ENCODE measurements around the gene MAFG. TPM values are rescaled to one million over a fixed set of nuclear protein-coding genes. Genes with fewer than 3 reads are reported as not detected.

MAFG gene
- total RNA-seq, 1 experiment from 2014 or later: 29.8 TPM

- peaks cover 73% of the 10 kb centered on the region for H3K27me3 Mint-ChIP-seq (ENCODE audit: low read depth)
- ChIA-PET CTCF (no interaction called here), POLR2A (no interaction called here)
- H3K36me3 Mint-ChIP-seq: no peaks in the 10 kb centered on the region
- DNase-seq (ENCODE audit: low spot score) (no peak), ATAC-seq (no peak)
- H3K4me3 Mint-ChIP-seq: no peak overlapping the region
- no peak overlapping the region for H3K27ac Mint-ChIP-seq
- peak; percentile 33; the same call in 1 of the 2 replicates for TF ChIP-seq GABPB1 (CRISPR knock-in tag; IDR thresholded peaks at IDR 0.05)
- no peak for TF ChIP-seq TEAD4 (CRISPR knock-in tag; IDR thresholded peaks at IDR 0.05)
- H3K4me1 Mint-ChIP-seq: peaks cover 16% of the 10 kb centered on the region
- no peaks in the 10 kb centered on the region for H3K9me3 Mint-ChIP-seq
These were observed 36.7 kb upstream of the MAFG start for GRCh38 chr17:81964081-81964849.

DNA sequence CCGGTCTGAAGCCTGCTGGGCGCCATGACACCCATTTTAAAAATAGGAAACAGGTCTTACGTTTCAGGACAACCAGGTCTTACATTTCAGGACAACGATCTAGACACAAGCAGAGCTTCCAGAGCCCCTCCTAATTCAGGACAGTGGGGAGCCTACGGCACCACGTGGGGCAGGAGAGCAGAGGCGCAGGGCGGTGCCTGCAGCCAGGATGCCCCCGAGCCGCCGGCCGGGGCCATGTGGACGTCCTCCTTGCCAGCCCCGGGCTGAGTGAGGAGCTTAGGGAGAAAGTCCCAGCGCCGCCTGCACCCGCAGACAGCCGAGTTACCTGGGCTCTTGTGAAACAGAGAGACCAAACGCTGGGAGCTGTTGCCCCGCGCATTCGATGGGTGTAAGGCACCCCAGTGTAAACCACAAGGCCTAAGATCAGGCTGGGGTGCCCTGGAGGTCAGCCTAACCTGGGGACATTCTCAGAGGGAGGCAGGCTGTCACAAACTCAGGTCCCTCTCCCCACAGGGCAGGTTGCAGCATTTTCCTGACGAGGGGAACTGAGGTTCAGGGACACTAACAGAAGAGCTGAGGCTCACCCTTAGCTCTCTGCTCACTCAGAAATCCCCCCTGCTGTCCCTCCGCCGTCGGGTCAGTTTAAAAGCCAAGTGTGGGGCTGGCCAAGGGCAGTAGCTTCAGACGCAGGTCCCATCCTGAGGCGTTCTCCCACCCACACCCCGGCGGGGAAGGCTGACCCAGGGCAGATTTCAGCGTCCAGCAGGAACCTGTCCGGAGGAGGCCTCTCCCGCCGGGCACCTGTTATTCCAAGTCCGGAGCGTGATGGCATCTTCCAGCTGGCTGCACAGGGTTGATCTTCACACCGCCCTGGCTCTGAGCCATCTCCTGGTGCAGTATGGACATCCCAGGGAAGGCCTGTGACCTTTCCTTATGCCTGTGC is 35.2 kb upstream of the MAFG start:
- DNase-seq (ENCODE audit: low spot score) (no peak), ATAC-seq (no peak)
- H3K36me3 Mint-ChIP-seq: no peaks in the 10 kb centered on the region
- no peaks in the 10 kb centered on the region for H3K9me3 Mint-ChIP-seq
- peaks cover 74% of the 10 kb centered on the region for H3K27me3 Mint-ChIP-seq (ENCODE audit: low read depth)
- H3K27ac Mint-ChIP-seq: no peak overlapping the region
- ChIA-PET CTCF (interaction anchor here (0.9 to 4.6 kb wide), 3 partner anchors 13 to 59 kb away, joined by 3 to 56 read pairs (median 7); partner anchors contain the start of genes CENPX and LRRC45), POLR2A (no interaction called here)
- H3K4me3 Mint-ChIP-seq: peak overlapping the region; percentile 30
- peaks cover 11% of the 10 kb centered on the region; the same call in 1 of the 2 replicates for H3K4me1 Mint-ChIP-seq
- no peak for TF ChIP-seq EMX1 (CRISPR knock-in tag; IDR thresholded peaks at IDR 0.05)

DNA sequence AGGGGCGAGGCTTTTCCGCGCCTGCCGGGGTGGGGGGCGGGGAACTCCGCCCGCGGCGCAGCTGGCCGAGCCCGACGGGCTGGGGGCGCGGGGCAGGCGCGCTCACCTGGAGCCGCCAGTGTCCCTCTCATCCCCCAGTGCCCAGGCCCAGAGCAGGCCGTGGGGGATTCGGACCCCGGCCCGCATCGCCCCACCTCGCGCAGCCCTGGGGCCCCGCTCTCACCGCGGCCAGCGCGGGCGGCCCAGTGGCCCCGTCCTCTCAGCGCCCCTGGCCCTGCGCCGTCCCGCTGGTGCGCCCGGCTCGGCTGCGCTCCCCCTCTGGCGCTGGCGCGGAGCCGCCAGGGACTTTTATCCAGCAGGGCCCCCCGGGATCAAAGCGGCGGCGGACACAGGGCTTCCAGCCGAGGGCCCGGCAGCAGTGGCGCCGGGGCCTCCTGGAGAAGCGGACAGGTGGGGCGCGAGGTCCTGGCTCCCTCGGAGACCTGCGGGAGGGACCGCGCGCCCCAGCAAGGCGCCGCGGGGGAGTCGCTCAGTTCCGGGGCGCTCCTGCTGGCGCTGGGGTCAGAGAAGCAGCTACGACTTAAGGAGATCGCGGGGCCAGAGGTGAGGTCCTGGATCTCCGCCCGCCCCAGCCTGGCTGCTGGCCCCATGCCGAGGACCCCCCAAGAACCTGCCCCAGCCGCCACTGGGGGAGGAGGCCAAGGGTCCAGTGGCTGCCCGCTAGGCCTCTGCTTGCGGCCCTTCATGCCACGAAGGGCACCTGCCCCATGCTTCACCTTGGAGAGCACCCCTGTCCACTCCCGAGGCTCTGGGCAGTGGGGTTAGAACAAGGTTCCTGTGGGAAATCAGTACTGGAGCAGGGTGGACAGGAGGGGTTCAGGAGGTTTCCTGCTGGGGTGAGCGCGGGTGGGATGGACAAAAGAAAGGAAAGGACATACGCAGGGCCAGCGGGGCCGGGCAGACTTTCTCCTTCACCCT is 34.3 kb upstream of the MAFG start:
- ATAC-seq (peak; percentile 2; the same call in 1 of the 2 replicates), DNase-seq (ENCODE audit: low spot score) (no peak)
- Mint-ChIP-seq H3K27me3 (ENCODE audit: low read depth) (peaks cover 84% of the 10 kb centered on the region), H3K36me3 (no peaks in the 10 kb centered on the region), H3K4me3 (peak overlapping the region; percentile 30), H3K9me3 (no peaks in the 10 kb centered on the region), H3K4me1 (peaks cover 11% of the 10 kb centered on the region; the same call in 1 of the 2 replicates), H3K27ac (no peak overlapping the region)
- CTCF ChIA-PET: interaction anchor here (0.9 to 4.6 kb wide), 6 partner anchors 14 to 129 kb away, joined by 3 to 56 read pairs (median 9); partner anchors contain the start of genes CENPX, LRRC45, MAFG and MCRIP1
- POLR2A ChIA-PET: no interaction called here
- TF ChIP-seq SP1 (CRISPR knock-in tag; conservative IDR thresholded peaks at IDR 0.05) (no peak), NR3C1 (CRISPR knock-in tag; conservative IDR thresholded peaks at IDR 0.05; ENCODE audit: low read depth) (no peak), ZNF423 (CRISPR knock-in tag; IDR thresholded peaks at IDR 0.05) (peak; percentile 51), SMAD3 (CRISPR knock-in tag; IDR thresholded peaks at IDR 0.05; ENCODE audit: borderline replicate concordance) (no peak)
- TF ChIP-seq, protein P1, sequence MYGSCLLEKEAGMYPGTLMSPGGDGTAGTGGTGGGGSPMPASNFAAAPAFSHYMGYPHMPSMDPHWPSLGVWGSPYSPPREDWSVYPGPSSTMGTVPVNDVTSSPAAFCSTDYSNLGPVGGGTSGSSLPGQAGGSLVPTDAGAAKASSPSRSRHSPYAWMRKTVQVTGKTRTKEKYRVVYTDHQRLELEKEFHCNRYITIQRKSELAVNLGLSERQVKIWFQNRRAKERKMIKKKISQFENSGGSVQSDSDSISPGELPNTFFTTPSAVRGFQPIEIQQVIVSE (CRISPR knock-in tag; IDR thresholded peaks at IDR 0.05; ENCODE audit: borderline replicate concordance): no peak

DNA sequence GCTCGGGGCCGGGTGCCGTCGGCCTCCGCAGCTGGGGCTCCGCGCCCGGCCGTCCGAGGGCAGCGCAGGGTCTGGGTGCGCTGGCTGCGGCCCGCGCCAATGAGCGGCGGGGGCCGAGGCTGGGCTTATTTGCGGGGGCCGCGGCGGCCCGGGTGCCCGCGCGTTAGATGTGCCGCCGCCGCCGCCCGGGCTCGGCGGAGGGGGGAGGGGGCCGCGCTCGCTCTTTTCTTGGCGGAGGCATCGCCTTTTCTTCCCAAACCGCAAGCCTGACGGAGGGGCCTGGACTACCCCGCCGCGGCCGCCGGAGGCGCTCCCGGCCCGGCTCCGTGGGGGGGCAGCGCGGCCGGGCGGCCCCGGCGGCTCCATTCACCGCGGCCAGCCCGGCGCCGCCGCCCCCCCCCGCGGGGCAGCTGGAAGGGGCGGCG is 33.6 kb upstream of the MAFG start, which contains the start of gene NOTUM:
Gene NOTUM (minus strand): TSS at position 101 of the 425 bp plus-strand sequence. CDS start 278 bp downstream, outside the sequence.
- ATAC-seq: peak; percentile 35
- TF ChIP-seq ZNF232 (CRISPR knock-in tag; IDR thresholded peaks at IDR 0.05): no peak
- no peak for TF ChIP-seq HMGA2 (CRISPR knock-in tag; IDR thresholded peaks at IDR 0.05)
- no peak for TF ChIP-seq NR1H2 (CRISPR knock-in tag; IDR thresholded peaks at IDR 0.05)
- TF ChIP-seq, protein P2, sequence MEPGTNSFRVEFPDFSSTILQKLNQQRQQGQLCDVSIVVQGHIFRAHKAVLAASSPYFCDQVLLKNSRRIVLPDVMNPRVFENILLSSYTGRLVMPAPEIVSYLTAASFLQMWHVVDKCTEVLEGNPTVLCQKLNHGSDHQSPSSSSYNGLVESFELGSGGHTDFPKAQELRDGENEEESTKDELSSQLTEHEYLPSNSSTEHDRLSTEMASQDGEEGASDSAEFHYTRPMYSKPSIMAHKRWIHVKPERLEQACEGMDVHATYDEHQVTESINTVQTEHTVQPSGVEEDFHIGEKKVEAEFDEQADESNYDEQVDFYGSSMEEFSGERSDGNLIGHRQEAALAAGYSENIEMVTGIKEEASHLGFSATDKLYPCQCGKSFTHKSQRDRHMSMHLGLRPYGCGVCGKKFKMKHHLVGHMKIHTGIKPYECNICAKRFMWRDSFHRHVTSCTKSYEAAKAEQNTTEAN (CRISPR knock-in tag; IDR thresholded peaks at IDR 0.05): no peak
- no peak for TF ChIP-seq NR2C2 (CRISPR knock-in tag; IDR thresholded peaks at IDR 0.05)
- no peak for TF ChIP-seq CREM (CRISPR knock-in tag; IDR thresholded peaks at IDR 0.05)
- TF ChIP-seq MXD4 (CRISPR knock-in tag; IDR thresholded peaks at IDR 0.05; ENCODE audit: borderline replicate concordance): no peak
- TF ChIP-seq PRRX2 (CRISPR knock-in tag; IDR thresholded peaks at IDR 0.05): no peak
- TF ChIP-seq ZNF219 (CRISPR knock-in tag; IDR thresholded peaks at IDR 0.05; ENCODE audit: borderline replicate concordance): no peak
- peaks cover 81% of the 10 kb centered on the region for H3K27me3 Mint-ChIP-seq (ENCODE audit: low read depth)
- no peaks in the 10 kb centered on the region for H3K9me3 Mint-ChIP-seq
- H3K4me1 Mint-ChIP-seq: peaks cover 6% of the 10 kb centered on the region; the same call in 1 of the 2 replicates
- no peaks in the 10 kb centered on the region for H3K36me3 Mint-ChIP-seq
- no peak within 1 kb of the TSS for H3K27ac Mint-ChIP-seq
- DNase-seq (ENCODE audit: low spot score): peak; percentile 66
- POLR2A ChIA-PET: interaction anchor here (0.5 to 1.0 kb wide), 2 partner anchors 13 to 24 kb away, joined by 3 read pairs; partner anchors contain the start of gene PYCR1
- H3K4me3 Mint-ChIP-seq: peak within 1 kb of the TSS; percentile 44; the same call in 1 of the 2 replicates
- CTCF ChIA-PET: interaction anchor here (0.6 to 4.6 kb wide), 11 partner anchors 16 to 193 kb away, joined by 3 to 56 read pairs (median 5); partner anchors contain the start of genes CENPX, DCXR, LRRC45 and MAFG

Measured in WTC11 (cell line).